Adipocyte (in vitro differentiated cells): ENCODE data around the gene CFAP46.

Experiments
- DNase-seq: peaks from one replicate; pipeline ENCODE4 v3.0.0-alpha.2; 2015; ENCODE audit warnings: low read depth
- H3K27me3 ChIP-seq: replicated peaks from 2 replicates; pipeline ENCODE4 v1.7.0; 2013; ENCODE audit warnings: mild to moderate bottlenecking, low read length, moderate library complexity; ENCODE audit not compliant: control insufficient read depth, insufficient read depth
- H3K36me3 ChIP-seq: 2 replicates; pipeline ENCODE4 v1.7.0; 2013; ENCODE audit warnings: low read length, mild to moderate bottlenecking, moderate library complexity; ENCODE audit not compliant: control insufficient read depth, insufficient read depth, severe bottlenecking
- H3K4me1 ChIP-seq: 2 replicates; pipeline ENCODE4 v1.7.0; 2013; ENCODE audit warnings: mild to moderate bottlenecking, low read length, moderate library complexity; ENCODE audit not compliant: control insufficient read depth, insufficient read depth
- H3K4me3 ChIP-seq: 2 replicates; pipeline ENCODE4 v1.7.0; 2013; ENCODE audit warnings: mild to moderate bottlenecking, low read length, moderate library complexity
- H3K9ac ChIP-seq: 2 replicates; pipeline ENCODE4 v1.7.0; 2013; ENCODE audit warnings: mild to moderate bottlenecking, low read length, moderate library complexity
- H3K9me3 ChIP-seq: 2 replicates; pipeline ENCODE4 v1.7.0; 2013; ENCODE audit warnings: mild to moderate bottlenecking, low read length, moderate library complexity; ENCODE audit not compliant: control insufficient read depth

CFAP46 gene

DNA sequence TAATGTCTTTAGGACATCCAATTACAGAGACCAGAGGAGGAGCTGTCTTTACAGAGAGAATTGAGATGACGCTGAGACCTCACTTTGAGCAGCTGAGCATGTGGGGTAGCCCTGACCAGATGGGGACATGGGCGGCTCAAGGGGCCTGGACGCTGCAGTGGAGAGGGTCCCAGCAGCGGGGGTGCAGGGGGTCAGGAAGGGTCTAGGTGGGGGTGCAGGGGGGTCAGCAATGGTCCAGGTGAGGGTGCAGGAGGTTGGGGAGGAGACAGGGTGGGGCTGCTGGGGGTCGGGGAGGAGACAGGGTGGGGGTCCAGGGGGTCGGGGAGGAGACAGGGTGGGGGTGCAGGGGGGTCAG lies 43.2 kb upstream of the CFAP46 start:
- no peak overlapping the region for H3K4me3 ChIP-seq
- no peak for DNase-seq
- peaks cover 6% of the 10 kb centered on the region for H3K27me3 ChIP-seq
- H3K36me3 ChIP-seq: no peaks in the 10 kb centered on the region
- no peaks in the 10 kb centered on the region for H3K9me3 ChIP-seq
- peaks cover 9% of the 10 kb centered on the region for H3K4me1 ChIP-seq
- no peak overlapping the region for H3K9ac ChIP-seq

- Histone ChIP-seq H3K9me3 (no peaks in the 10 kb centered on the region), H3K4me3 (no peak overlapping the region), H3K27me3 (peaks cover 6% of the 10 kb centered on the region), H3K4me1 (peaks cover 9% of the 10 kb centered on the region), H3K9ac (no peak overlapping the region), H3K36me3 (no peaks in the 10 kb centered on the region)
- no peak for DNase-seq
Measured at GRCh38 chr10:132984801-132985545, 42.6 kb upstream of the CFAP46 start.

GRCh38 chr10:132984008-132984295 lies 41.6 kb upstream of the CFAP46 start:
- no peak overlapping the region for H3K9ac ChIP-seq
- peaks cover 13% of the 10 kb centered on the region for H3K27me3 ChIP-seq
- no peaks in the 10 kb centered on the region for H3K36me3 ChIP-seq
- peaks cover 9% of the 10 kb centered on the region for H3K4me1 ChIP-seq
- H3K9me3 ChIP-seq: no peaks in the 10 kb centered on the region
- DNase-seq: no peak
- no peak overlapping the region for H3K4me3 ChIP-seq

DNA sequence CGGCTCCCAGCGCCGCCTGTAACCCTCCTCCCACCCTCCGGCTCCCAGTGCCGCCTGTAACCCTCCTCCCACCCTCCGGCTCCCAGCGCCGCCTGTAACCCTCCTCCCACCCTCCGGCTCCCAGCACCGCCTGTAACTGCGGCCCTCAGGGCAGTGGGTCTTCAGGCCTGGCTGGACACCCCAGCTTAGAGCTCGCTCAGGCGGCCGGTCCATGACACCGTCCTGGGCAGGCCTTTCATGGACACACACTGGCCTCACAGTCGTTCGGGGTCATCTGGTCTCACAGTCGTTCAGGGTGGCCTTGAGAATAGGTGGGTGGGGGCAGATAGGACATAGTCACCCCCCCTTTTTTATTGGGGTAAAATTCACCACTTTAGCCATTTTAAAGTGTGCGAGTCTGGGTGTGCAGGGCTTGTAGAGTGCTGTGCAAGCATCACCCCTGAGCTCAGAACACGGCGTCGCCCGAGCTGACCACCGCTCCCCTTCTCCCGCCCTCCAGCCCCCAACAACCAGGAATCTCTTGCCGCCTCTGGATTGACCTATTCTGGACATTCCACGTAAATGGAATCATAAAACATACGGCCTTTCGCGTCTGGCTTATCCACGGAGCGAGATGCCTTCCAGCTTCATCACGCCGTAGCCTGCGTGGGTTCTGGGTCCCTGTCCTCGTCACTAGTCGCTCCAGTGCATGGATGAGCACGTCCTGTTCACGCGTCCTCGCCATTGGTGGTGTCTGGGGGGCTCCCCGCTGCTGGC lies 41.1 kb upstream of the CFAP46 start:
- Histone ChIP-seq H3K9ac (no peak overlapping the region), H3K27me3 (peaks cover 19% of the 10 kb centered on the region), H3K9me3 (no peaks in the 10 kb centered on the region), H3K4me1 (peaks cover 9% of the 10 kb centered on the region), H3K4me3 (no peak overlapping the region), H3K36me3 (no peaks in the 10 kb centered on the region)
- DNase-seq: no peak

DNA sequence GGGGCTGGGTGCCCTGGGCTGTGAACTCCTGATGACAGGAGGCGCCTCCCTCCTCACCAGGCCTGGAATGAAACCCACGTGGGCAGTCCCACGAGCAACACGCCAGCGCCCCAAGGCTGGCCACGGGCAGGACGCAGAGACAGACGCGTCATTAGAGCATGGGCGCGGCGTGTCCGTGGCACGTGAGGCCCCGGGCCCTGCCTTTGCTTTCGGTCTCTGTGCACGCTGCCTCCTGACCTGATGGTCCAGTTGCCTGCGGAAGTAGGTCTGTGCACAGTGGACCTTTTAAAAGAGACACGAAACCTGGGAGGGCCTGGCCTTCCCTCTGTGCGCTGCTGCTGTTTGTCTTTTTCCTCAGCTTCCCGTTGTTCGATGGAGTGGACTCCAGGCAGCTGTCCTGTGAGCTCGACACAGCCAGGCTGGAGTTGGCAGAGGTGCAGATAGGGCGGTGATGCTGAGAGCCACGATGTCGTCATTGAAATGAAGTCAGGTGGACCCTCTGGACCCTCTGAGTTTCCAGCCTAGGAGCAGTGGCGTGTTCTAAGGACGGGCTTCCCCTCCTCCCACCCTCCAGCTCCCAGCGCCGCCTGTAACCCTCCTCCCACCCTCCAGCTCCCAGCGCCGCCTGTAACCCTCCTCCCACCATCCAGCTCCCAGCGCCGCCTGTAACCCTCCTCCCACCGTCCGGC lies 40.1 kb upstream of the CFAP46 start:
- Histone ChIP-seq H3K9me3 (no peaks in the 10 kb centered on the region), H3K4me1 (peaks cover 6% of the 10 kb centered on the region), H3K4me3 (no peak overlapping the region), H3K27me3 (peaks cover 22% of the 10 kb centered on the region), H3K36me3 (no peaks in the 10 kb centered on the region), H3K9ac (no peak overlapping the region)
- no peak for DNase-seq

DNA sequence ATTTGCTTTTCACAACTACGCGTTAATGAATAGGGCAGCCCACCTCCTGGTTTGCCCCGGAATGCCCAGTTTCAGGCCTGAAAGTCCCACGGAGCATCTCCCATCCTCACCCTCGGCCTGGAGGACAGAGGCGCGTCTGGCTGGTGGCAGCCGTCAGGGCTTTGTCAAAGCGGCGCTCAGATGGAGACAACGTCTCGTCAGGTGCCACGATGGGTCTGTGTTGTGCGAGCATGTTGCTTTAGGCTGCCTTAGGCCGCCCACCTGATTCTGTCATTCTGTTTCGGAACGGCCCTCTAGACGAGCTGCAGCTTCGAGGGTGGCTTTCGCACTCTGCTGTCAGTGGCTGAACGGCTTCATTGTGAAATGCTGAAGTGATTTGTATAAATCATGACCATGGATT lies 39.4 kb upstream of the CFAP46 start:
- Histone ChIP-seq H3K4me1 (peaks cover 6% of the 10 kb centered on the region), H3K27me3 (peaks cover 29% of the 10 kb centered on the region), H3K9me3 (no peaks in the 10 kb centered on the region), H3K9ac (no peak overlapping the region), H3K4me3 (no peak overlapping the region), H3K36me3 (no peaks in the 10 kb centered on the region)
- no peak for DNase-seq

- no peak overlapping the region for H3K4me3 ChIP-seq
- no peaks in the 10 kb centered on the region for H3K9me3 ChIP-seq
- peaks cover 6% of the 10 kb centered on the region for H3K4me1 ChIP-seq
- H3K36me3 ChIP-seq: no peaks in the 10 kb centered on the region
- no peak for DNase-seq
- no peak overlapping the region for H3K9ac ChIP-seq
- H3K27me3 ChIP-seq: peaks cover 35% of the 10 kb centered on the region
Measured at GRCh38 chr10:132981173-132981555, 38.8 kb upstream of the CFAP46 start.

DNA sequence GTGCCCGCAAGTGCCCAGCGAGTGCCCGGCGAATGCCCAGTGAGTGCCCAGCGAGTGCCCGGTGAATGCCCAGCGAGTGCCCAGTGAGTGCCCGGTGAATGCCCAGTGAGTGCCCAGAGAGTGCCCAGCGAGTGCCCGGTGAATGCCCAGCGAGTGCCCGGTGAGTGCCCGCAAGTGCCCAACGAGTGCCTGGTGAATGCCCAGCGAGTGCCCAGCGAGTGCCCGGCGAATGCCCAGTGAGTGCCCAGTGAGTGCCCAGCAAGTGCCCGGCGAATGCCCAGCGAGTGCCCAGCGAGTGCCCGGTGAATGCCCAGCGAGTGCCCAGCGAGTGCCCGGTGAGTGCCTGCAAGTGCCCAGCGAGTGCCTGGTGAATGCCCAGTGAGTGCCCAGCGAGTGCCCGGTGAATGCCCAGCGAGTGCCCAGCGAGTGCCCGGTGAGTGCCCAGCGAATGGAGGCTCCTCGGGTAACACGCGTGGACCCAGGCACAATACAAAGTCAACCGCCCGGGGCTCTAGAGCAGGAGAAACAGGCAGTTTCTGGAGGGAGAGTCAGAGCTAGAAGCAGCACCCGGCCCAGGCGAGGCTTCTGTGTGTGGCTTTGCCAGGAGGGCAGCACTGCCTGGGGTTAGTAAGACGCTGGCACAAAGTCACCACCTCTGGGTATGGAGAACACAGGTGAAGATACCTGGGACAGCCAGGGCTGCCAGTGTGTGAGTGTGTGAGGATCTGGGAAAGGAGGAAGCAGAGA lies 38.2 kb upstream of the CFAP46 start:
- no peaks in the 10 kb centered on the region for H3K9me3 ChIP-seq
- H3K9ac ChIP-seq: no peak overlapping the region
- peaks cover 40% of the 10 kb centered on the region for H3K27me3 ChIP-seq
- no peaks in the 10 kb centered on the region for H3K36me3 ChIP-seq
- H3K4me3 ChIP-seq: no peak overlapping the region
- H3K4me1 ChIP-seq: peaks cover 6% of the 10 kb centered on the region
- DNase-seq: no peak

DNA sequence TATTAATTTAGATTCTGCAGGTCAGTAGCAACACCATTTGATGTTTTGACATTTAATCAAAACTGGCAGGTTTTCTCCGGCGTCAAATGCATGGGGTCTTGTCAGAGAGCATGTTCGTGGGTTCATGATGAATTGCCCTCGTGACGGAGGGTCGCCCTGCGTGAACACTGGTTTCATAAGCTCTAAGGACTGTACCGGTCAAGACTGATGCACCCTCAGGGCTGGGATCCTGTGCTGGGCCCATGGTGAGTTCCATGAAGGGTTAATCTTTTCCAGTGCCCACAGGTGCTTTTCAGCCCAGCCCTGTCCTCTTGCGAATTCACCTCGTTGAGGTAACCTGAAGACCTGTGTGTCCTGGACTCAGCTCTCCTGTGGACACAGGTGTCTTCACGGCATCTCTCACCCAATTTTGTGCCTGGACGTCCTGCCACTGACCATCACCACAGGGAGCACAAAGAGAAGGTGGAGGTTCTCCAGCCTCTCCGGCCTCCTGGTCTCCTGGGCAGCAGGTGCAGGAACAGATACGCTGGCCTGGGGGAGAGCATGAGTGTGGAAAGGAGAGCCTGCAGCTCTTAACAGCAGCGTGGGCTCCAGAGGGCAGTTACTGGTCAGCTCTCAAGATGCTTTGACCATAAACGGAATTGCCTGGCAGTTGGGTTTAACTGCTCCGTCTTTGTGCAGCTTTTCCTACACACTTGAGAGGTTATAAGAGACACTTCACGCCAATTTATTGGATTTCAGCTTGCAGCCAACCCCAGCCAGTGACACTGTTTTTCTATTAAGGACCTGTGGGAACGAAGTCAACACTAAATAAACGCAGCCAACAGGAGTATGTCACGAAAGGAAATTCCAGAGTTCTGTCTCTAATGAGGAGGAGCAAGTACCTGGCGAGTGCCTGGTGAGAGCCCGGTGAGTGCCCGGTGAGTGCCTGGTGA lies 37.4 kb upstream of the CFAP46 start:
- Histone ChIP-seq H3K4me3 (no peak overlapping the region), H3K9ac (no peak overlapping the region), H3K9me3 (no peaks in the 10 kb centered on the region), H3K36me3 (no peaks in the 10 kb centered on the region), H3K27me3 (peaks cover 41% of the 10 kb centered on the region), H3K4me1 (peaks cover 6% of the 10 kb centered on the region)
- DNase-seq: no peak

- Histone ChIP-seq H3K4me3 (no peak overlapping the region), H3K36me3 (no peaks in the 10 kb centered on the region), H3K27me3 (peaks cover 41% of the 10 kb centered on the region), H3K9me3 (no peaks in the 10 kb centered on the region), H3K4me1 (peaks cover 6% of the 10 kb centered on the region), H3K9ac (no peak overlapping the region)
- DNase-seq: no peak
Measured at GRCh38 chr10:132978542-132978941, 36.2 kb upstream of the CFAP46 start.
